Natural killer cell (primary cell): ENCODE measurements around the gene SRCIN1. TPM values are rescaled to one million over a fixed set of nuclear protein-coding genes. Genes with fewer than 3 reads are reported as not detected.

ENCODE experiments used
- ATAC-seq, 3 donors: fragments of 150-1000 bp in 2 of 3; fragments of 200-7000 bp in 1 of 3; cut with Tn5 transposase; 1 replicate in 1 of 3; 2 replicates in 2 of 3; pipeline ENCODE4 v1.10.0; 2021; ENCODE audit warnings: mild to moderate bottlenecking in 2 of 3, moderate library complexity in 2 of 3
- DNase-seq, 2 donors: peaks; one replicate each; pipeline versions ENCODE4 v3.0.0 to v3.0.0-alpha.2; 2013 to 2021; ENCODE audit warnings: mixed read lengths in 1 of 2
- H3K27ac ChIP-seq: one replicate; pipeline ENCODE4 v1.5.1; 2013; ENCODE audit warnings: mild to moderate bottlenecking, low read length
- H3K27me3 ChIP-seq: one replicate; pipeline ENCODE4 v1.6.1; 2013; ENCODE audit warnings: low read length; ENCODE audit not compliant: control insufficient read depth, insufficient read depth
- H3K36me3 ChIP-seq: one replicate; pipeline ENCODE4 v1.6.1; 2013; ENCODE audit warnings: low read length; ENCODE audit not compliant: control insufficient read depth, insufficient read depth
- H3K4me1 ChIP-seq: one replicate; pipeline ENCODE4 v1.6.1; 2013; ENCODE audit warnings: low read length; ENCODE audit not compliant: control insufficient read depth, insufficient read depth
- H3K4me3 ChIP-seq: one replicate; pipeline ENCODE4 v1.5.1; 2013; ENCODE audit warnings: low read length
- H3K9me3 ChIP-seq: one replicate; pipeline ENCODE4 v1.6.1; 2013; ENCODE audit warnings: low read length; ENCODE audit not compliant: control insufficient read depth, insufficient read depth
- H3K27ac Mint-ChIP-seq, 2 donors: one replicate each; pipeline ENCODE4 v1.8.0; 2022; ENCODE audit warnings: mild to moderate bottlenecking in 2 of 2, mixed read lengths in 2 of 2, moderate library complexity in 1 of 2
- H3K27me3 Mint-ChIP-seq, 2 donors: one replicate each; pipeline ENCODE4 v1.8.0; 2022; ENCODE audit warnings: low read depth in 2 of 2, mixed read lengths in 2 of 2
- H3K36me3 Mint-ChIP-seq: one replicate; pipeline ENCODE4 v1.8.0; 2022; ENCODE audit warnings: mixed read lengths
- H3K4me1 Mint-ChIP-seq, 2 donors: one replicate each; pipeline ENCODE4 v1.8.0; 2022; ENCODE audit warnings: mixed read lengths in 2 of 2
- H3K4me3 Mint-ChIP-seq: one replicate; pipeline ENCODE4 v1.8.0; 2022; ENCODE audit warnings: mild to moderate bottlenecking, moderate library complexity, mixed read lengths
- H3K9me3 Mint-ChIP-seq, 2 donors: one replicate each; pipeline ENCODE4 v1.8.0; 2022; ENCODE audit warnings: mixed read lengths in 2 of 2
- WGBS: methylation state at CpG from one replicate; pipeline ENCODE4 v1.1.7; 2013; ENCODE audit warnings: missing lambda C conversion rate; ENCODE audit not compliant: insufficient coverage; 5-methylcytosine and 5-hydroxymethylcytosine counted together
- intact Hi-C: fragments of 100-400 bp; cut with micrococcal nuclease; formaldehyde crosslinking; loops from one replicate; pipeline ENCODE4 v1.14.2; 2022
- total RNA-seq, 4 donors: library from RNA; stranded (reverse); fragments of 120-200 nt in 1 of 4; gene quantifications; one replicate each; pipeline versions ENCODE4 v1.2.3 to v1.2.4, GENCODE V29; 2013 to 2022
- TF ChIP-seq, protein P1 (sequence below): fragments of 200-600 bp; IDR thresholded peaks from one replicate; pipeline ENCODE4 v1.8.0; 2022; ENCODE audit warnings: antibody characterized with exemption

Gene SRCIN1
- total RNA-seq, 3 donors from 2014 or later (not counting 1 experiment from before 2014, with no cell fraction given): 0.28 to 0.50 TPM; not detected in 1

DNA sequence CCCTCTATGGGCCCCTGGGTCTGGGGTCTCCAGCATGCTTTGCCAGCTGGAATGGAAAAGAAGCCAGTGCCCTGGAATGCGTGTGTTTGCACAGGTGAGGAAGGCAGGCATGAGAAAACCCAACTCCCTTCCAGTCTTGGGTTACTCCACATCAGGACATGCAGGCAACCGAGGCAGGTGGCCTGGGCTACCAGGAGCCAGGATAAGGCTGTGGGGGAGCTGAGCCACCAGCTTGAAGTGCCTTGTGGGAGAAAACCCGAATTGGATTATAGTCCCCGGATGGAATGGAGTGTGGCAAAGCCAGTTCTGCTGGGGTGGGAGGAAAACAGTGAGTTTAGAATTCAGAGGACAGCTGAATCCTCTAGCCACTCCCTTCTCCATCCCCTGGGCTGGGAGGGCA, 7.2 kb downstream of the SRCIN1 start:
- no peak overlapping the region for H3K27ac Mint-ChIP-seq

DNA sequence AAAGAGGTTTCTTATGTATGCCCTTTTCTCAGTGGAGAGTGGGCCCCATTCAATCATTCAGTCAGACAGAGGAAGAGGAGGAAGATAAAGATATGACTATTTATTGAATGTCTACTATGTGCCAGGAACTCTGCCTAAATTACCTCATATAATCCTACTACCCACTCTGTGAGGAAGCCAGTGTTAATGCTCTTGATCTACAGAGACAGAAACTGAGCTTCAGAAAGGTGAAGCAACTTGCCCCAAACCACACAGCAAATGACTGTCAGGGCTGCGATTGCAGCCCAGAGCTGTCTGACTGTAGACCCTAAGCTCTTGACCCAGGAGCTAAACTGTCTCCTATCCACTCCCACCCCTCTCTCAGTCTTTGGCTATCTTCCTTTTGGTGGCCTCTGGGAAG, 8.4 kb downstream of the SRCIN1 start:
- H3K4me3 ChIP-seq: no peak overlapping the region
- Mint-ChIP-seq H3K4me1 (peaks cover 9% of the 10 kb centered on the region in 2 donors), H3K27ac (no peak overlapping the region), H3K9me3 (no peaks in the 10 kb centered on the region), H3K36me3 (no peaks in the 10 kb centered on the region), H3K4me3 (no peak overlapping the region), H3K27me3 (peaks cover 52 to 79% of the 10 kb centered on the region in 2 donors)
- WGBS: 60% methylated on average over 1 of the region's 1 CpG
- no peak for ATAC-seq
- H3K36me3 ChIP-seq: no peaks in the 10 kb centered on the region
- no peaks in the 10 kb centered on the region for H3K9me3 ChIP-seq
- peaks cover 8% of the 10 kb centered on the region for H3K4me1 ChIP-seq
- peaks cover 25% of the 10 kb centered on the region for H3K27me3 ChIP-seq
- TF ChIP-seq, protein P1, sequence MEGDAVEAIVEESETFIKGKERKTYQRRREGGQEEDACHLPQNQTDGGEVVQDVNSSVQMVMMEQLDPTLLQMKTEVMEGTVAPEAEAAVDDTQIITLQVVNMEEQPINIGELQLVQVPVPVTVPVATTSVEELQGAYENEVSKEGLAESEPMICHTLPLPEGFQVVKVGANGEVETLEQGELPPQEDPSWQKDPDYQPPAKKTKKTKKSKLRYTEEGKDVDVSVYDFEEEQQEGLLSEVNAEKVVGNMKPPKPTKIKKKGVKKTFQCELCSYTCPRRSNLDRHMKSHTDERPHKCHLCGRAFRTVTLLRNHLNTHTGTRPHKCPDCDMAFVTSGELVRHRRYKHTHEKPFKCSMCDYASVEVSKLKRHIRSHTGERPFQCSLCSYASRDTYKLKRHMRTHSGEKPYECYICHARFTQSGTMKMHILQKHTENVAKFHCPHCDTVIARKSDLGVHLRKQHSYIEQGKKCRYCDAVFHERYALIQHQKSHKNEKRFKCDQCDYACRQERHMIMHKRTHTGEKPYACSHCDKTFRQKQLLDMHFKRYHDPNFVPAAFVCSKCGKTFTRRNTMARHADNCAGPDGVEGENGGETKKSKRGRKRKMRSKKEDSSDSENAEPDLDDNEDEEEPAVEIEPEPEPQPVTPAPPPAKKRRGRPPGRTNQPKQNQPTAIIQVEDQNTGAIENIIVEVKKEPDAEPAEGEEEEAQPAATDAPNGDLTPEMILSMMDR: no peak
- intact Hi-C loops: no loop called here
- DNase-seq: no peak
- H3K27ac ChIP-seq: no peak overlapping the region

More for the DNA sequence above, 7.2 kb downstream of the SRCIN1 start:
- no peak overlapping the region for H3K27ac ChIP-seq
- TF ChIP-seq, protein P1: no peak
- peaks cover 22% of the 10 kb centered on the region for H3K27me3 ChIP-seq
- no peaks in the 10 kb centered on the region for H3K36me3 ChIP-seq
- DNase-seq (no peak), ATAC-seq (no peak)
- Mint-ChIP-seq H3K9me3 (no peaks in the 10 kb centered on the region), H3K4me3 (no peak overlapping the region), H3K27me3 (peaks cover 41 to 68% of the 10 kb centered on the region in 2 donors), H3K4me1 (peaks cover 0 to 4% of the 10 kb centered on the region in 2 donors), H3K36me3 (no peaks in the 10 kb centered on the region)
- intact Hi-C loops: no loop called here
- no peaks in the 10 kb centered on the region for H3K9me3 ChIP-seq
- H3K4me1 ChIP-seq: no peaks in the 10 kb centered on the region
- WGBS: 12% methylated on average over 4 of the region's 4 CpGs
- H3K4me3 ChIP-seq: no peak overlapping the region

DNA sequence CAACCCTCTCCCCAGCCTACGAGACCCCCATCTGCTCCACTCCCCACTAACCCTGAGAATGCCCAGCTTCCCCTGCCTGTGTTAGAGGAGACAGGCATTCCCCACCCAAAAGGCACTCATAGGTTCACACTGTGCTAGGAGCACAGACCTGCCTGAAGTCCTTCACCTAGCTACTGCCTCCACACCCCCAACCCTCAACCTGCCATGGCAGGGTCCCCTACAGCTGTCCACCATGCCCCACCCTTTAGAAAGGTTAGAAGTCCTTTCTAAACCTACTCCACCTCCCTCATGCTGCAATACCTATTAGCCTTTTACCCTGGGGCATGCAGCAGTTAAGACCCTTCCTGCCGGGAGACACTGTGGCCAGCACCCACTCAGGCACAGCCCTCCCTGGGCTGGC, 9.1 kb downstream of the SRCIN1 start:
- WGBS: 38% methylated on average over 2 of the region's 2 CpGs
- no peaks in the 10 kb centered on the region for H3K9me3 ChIP-seq
- Mint-ChIP-seq H3K4me1 (peaks cover 16 to 17% of the 10 kb centered on the region in 2 donors), H3K27me3 (peaks cover 60 to 82% of the 10 kb centered on the region in 2 donors), H3K36me3 (no peaks in the 10 kb centered on the region), H3K4me3 (no peak overlapping the region), H3K27ac (no peak overlapping the region), H3K9me3 (no peaks in the 10 kb centered on the region)
- H3K4me1 ChIP-seq: peaks cover 16% of the 10 kb centered on the region
- H3K27me3 ChIP-seq: peaks cover 29% of the 10 kb centered on the region
- H3K4me3 ChIP-seq: no peak overlapping the region
- no peaks in the 10 kb centered on the region for H3K36me3 ChIP-seq
- TF ChIP-seq, protein P1: no peak
- no peak for ATAC-seq
- DNase-seq: no peak
- H3K27ac ChIP-seq: no peak overlapping the region
- intact Hi-C loops: no loop called here

DNA sequence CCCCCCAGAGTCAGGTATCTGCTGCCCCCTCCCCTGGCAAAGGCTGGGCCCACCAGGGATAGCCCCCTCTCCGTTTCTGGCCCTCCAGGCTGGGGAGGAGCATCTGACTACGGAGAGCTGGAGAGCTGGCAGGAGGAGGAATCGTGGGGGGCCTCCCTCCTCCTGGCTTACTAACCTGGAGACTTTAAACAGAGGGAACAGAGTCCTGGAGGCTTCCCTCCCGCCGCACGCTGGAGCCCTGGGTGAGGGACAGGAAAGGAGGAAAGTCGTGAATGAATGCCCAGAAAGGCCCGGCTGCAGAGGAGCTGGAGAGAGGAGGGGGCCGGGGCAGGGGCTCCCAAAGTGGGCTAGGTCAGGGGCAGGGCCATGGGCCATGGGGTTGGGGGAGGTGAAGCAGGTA, 9.9 kb downstream of the SRCIN1 start:
- H3K4me1 ChIP-seq: peaks cover 23% of the 10 kb centered on the region
- intact Hi-C loops: no loop called here
- H3K36me3 Mint-ChIP-seq: no peaks in the 10 kb centered on the region
- peaks cover 67 to 79% of the 10 kb centered on the region in 2 donors for H3K27me3 Mint-ChIP-seq
- no peak overlapping the region for H3K4me3 Mint-ChIP-seq
- no peaks in the 10 kb centered on the region for H3K9me3 Mint-ChIP-seq
- H3K9me3 ChIP-seq: no peaks in the 10 kb centered on the region
- TF ChIP-seq, protein P1: no peak
- peaks cover 36% of the 10 kb centered on the region for H3K27me3 ChIP-seq
- ATAC-seq: no peak
- 21% methylated on average over 9 of the region's 9 CpGs for WGBS
- DNase-seq: no peak
- peaks cover 22 to 24% of the 10 kb centered on the region in 2 donors for H3K4me1 Mint-ChIP-seq
- H3K27ac ChIP-seq: no peak overlapping the region
- no peak overlapping the region for H3K27ac Mint-ChIP-seq
- no peaks in the 10 kb centered on the region for H3K36me3 ChIP-seq
- H3K4me3 ChIP-seq: no peak overlapping the region
